Cardiac muscle cell (in vitro differentiated cells and primary cell): Measurements from ENCODE around the gene RAD21L1. TPM values are rescaled to one million over a fixed set of nuclear protein-coding genes. Genes with fewer than 3 reads are reported as not detected.

Experiments used
- DNase-seq, 2 donors: peaks; one replicate each; pipeline versions ENCODE4 v3.0.0 to v3.0.0-alpha.2; 2010 to 2017; ENCODE audit warnings: low read depth in 1 of 2, low spot score in 1 of 2
- H3K27ac ChIP-seq: fragments of 200-600 bp; sonication (generic); 2 replicates; pipeline ENCODE4 v1.5.1; 2016
- H3K27me3 ChIP-seq: fragments of 200-600 bp; sonication (generic); 2 replicates; pipeline ENCODE4 v1.6.0; 2016; ENCODE audit warnings: control low read depth
- H3K36me3 ChIP-seq: fragments of 200-600 bp; sonication (generic); 2 replicates; pipeline ENCODE4 v1.5.1; 2016; ENCODE audit warnings: control low read depth
- H3K4me1 ChIP-seq: fragments of 200-600 bp; sonication (generic); 2 replicates; pipeline ENCODE4 v1.8.1; 2017; ENCODE audit warnings: low read depth, mild to moderate bottlenecking, mixed run types
- H3K4me3 ChIP-seq: fragments of 200-600 bp; sonication (generic); 2 replicates; pipeline ENCODE4 v1.5.1; 2016; ENCODE audit warnings: mild to moderate bottlenecking
- H3K9me3 ChIP-seq: fragments of 200-600 bp; sonication (generic); 2 replicates; pipeline ENCODE4 v1.5.1; 2017; ENCODE audit warnings: low read depth, mild to moderate bottlenecking, control low read depth
- polyA plus RNA-seq: library from polyadenylated mRNA; unstranded; fragments of >200 nt; fragmentation: Nextera tagmentation; extraction: Ambion mirVana; gene quantifications from 2 replicates; pipeline ENCODE4 v1.2.1, GENCODE V29; 2016
- total RNA-seq: library from RNA; depleted of rRNA; stranded (reverse); fragments of >200 nt; gene quantifications from 2 replicates; pipeline ENCODE4 v1.2.3, GENCODE V29; 2016
- TF ChIP-seq, protein P1 (sequence below): IDR thresholded peaks from 2 replicates; pipeline ENCODE4 v1.5.1; 2012; ENCODE audit warnings: low read depth, mild to moderate bottlenecking, low read length

Gene RAD21L1
- total and polyA plus RNA-seq, 2 experiments from 2014 or later = 0.16 to 0.33 TPM

- H3K4me1 ChIP-seq = no peaks in the 10 kb centered on the region
- DNase-seq = no peak
- H3K9me3 ChIP-seq = no peaks in the 10 kb centered on the region
- H3K27me3 ChIP-seq = no peaks in the 10 kb centered on the region
- H3K27ac ChIP-seq = no peak overlapping the region
- no peaks in the 10 kb centered on the region for H3K36me3 ChIP-seq
- TF ChIP-seq, protein P1, sequence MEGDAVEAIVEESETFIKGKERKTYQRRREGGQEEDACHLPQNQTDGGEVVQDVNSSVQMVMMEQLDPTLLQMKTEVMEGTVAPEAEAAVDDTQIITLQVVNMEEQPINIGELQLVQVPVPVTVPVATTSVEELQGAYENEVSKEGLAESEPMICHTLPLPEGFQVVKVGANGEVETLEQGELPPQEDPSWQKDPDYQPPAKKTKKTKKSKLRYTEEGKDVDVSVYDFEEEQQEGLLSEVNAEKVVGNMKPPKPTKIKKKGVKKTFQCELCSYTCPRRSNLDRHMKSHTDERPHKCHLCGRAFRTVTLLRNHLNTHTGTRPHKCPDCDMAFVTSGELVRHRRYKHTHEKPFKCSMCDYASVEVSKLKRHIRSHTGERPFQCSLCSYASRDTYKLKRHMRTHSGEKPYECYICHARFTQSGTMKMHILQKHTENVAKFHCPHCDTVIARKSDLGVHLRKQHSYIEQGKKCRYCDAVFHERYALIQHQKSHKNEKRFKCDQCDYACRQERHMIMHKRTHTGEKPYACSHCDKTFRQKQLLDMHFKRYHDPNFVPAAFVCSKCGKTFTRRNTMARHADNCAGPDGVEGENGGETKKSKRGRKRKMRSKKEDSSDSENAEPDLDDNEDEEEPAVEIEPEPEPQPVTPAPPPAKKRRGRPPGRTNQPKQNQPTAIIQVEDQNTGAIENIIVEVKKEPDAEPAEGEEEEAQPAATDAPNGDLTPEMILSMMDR = no peak
- H3K4me3 ChIP-seq = no peak overlapping the region
Measured at GRCh38 chr20:1204576-1204975, 21.3 kb upstream of the RAD21L1 start.

- Histone ChIP-seq H3K27me3 (no peaks in the 10 kb centered on the region), H3K36me3 (no peaks in the 10 kb centered on the region), H3K27ac (no peak overlapping the region), H3K9me3 (no peaks in the 10 kb centered on the region), H3K4me1 (no peaks in the 10 kb centered on the region), H3K4me3 (no peak overlapping the region)
- TF ChIP-seq, protein P1 = no peak
- no peak for DNase-seq
Measured at GRCh38 chr20:1205802-1206201, 20.0 kb upstream of the RAD21L1 start.

- Histone ChIP-seq H3K4me3 (no peak overlapping the region), H3K4me1 (no peaks in the 10 kb centered on the region), H3K36me3 (no peaks in the 10 kb centered on the region), H3K27ac (no peak overlapping the region), H3K9me3 (no peaks in the 10 kb centered on the region), H3K27me3 (no peaks in the 10 kb centered on the region)
- TF ChIP-seq, protein P1 = no peak
- no peak for DNase-seq
Measured at GRCh38 chr20:1206366-1207148, 19.3 kb upstream of the RAD21L1 start.

DNA sequence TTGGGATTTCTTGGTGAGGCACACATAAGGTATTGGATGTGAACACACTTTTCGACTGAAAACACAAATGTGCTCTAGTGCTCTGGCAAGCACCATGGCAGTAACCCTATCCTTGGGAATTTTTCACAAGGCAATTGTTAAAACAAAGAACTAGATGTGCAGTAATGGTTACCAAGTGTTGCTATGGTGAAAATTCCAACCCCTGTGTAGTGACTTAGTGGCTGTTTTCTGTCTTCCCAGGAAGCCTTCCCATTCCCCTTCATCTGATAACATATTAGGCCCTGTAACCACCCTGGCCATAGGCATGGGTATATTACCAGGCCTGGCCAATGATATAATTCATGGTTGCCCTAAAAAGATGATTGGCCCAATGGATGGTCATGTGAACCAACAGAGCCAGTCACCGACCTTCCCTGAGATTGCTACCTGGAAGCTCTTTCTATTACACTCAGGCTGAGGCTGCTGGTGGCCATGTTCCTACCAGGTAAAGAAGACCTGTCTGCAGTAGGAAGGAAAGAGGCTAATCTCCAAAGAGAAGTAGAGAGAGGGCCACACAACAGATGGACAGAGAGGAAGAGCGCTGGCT lies 18.5 kb upstream of the RAD21L1 start:
- H3K9me3 ChIP-seq = no peaks in the 10 kb centered on the region
- no peaks in the 10 kb centered on the region for H3K27me3 ChIP-seq
- H3K27ac ChIP-seq = no peak overlapping the region
- peaks cover 1% of the 10 kb centered on the region for H3K4me1 ChIP-seq
- no peak overlapping the region for H3K4me3 ChIP-seq
- TF ChIP-seq, protein P1 = no peak
- no peaks in the 10 kb centered on the region for H3K36me3 ChIP-seq
- no peak for DNase-seq

- H3K36me3 ChIP-seq = no peaks in the 10 kb centered on the region
- TF ChIP-seq, protein P1 = peak; percentile 29
- no peak overlapping the region for H3K27ac ChIP-seq
- no peak for DNase-seq
- no peaks in the 10 kb centered on the region for H3K9me3 ChIP-seq
- H3K4me1 ChIP-seq = peaks cover 4% of the 10 kb centered on the region
- no peak overlapping the region for H3K4me3 ChIP-seq
- H3K27me3 ChIP-seq = no peaks in the 10 kb centered on the region
Measured at GRCh38 chr20:1209447-1210387, 16.1 kb upstream of the RAD21L1 start.
